Panc1 (cell line): ENCODE measurements around the gene STPG3. TPM values are rescaled to one million over a fixed set of nuclear protein-coding genes. Genes with fewer than 3 reads are reported as not detected.
A peak's percentile ranks its signal among the peaks of the same experiment; 100 is the strongest.

Source experiments
- ATAC-seq: fragments of 200-7000 bp; cut with Tn5 transposase; 2 replicates; pipeline ENCODE4 v1.9.1; 2020; ENCODE audit warnings: mild to moderate bottlenecking, moderate library complexity
- BruUV-seq: library from RNA; stranded (reverse); fragments of 400-500 nt; replicated peaks from 2 replicates; lab custom pipeline; 2021; lab: Mats Ljungman, UMichigan
- CTCF ChIA-PET: fragments of 300-600 bp; sonication (Branson Sonifier 250); formaldehyde crosslinking; loops from one replicate; lab custom pipeline; 2022; ENCODE audit warnings: antibody characterized with exemption; lab: Charles Lee
- POLR2A ChIA-PET: fragments of 300-600 bp; sonication (Branson Sonifier 250); formaldehyde crosslinking; loops from one replicate; lab custom pipeline; 2022; ENCODE audit warnings: antibody characterized with exemption; lab: Charles Lee
- DNase-seq: peaks from one replicate; pipeline ENCODE4 v3.0.0-alpha.2; 2010; ENCODE audit warnings: low read depth, low spot score
- H3K27ac ChIP-seq: 2 replicates; pipeline ENCODE4 v1.5.1; 2011; ENCODE audit warnings: mild to moderate bottlenecking, low read length, inconsistent platforms
- H3K27me3 ChIP-seq: fragments of 200-500 bp; sonication (Bioruptor generic); 2 replicates; pipeline ENCODE4 v1.6.0; 2014; ENCODE audit warnings: low read length, inconsistent platforms; ENCODE audit not compliant: control insufficient read depth, insufficient read depth
- H3K36me3 ChIP-seq: fragments of 200-500 bp; sonication (Bioruptor generic); 2 replicates; pipeline ENCODE4 v1.5.1; 2014; ENCODE audit warnings: inconsistent platforms, mild to moderate bottlenecking, low read length, moderate library complexity; ENCODE audit not compliant: control insufficient read depth, insufficient read depth
- H3K4me1 ChIP-seq: 2 replicates; pipeline ENCODE4 v1.5.1; 2011; ENCODE audit warnings: inconsistent platforms, mild to moderate bottlenecking, low read length, moderate library complexity; ENCODE audit not compliant: control insufficient read depth, insufficient read depth
- H3K4me3 ChIP-seq, 2 experiments: 2 replicates each; pipeline ENCODE4 v1.5.1; 2011 to 2012; ENCODE audit warnings: low read depth in 2 of 2, low read length in 2 of 2, mild to moderate bottlenecking in 2 of 2, inconsistent platforms in 1 of 2, moderate library complexity in 1 of 2
- H3K9me3 ChIP-seq: fragments of 200-500 bp; sonication (Bioruptor generic); 2 replicates; pipeline ENCODE4 v1.5.1; 2014; ENCODE audit warnings: low read depth, mild to moderate bottlenecking, inconsistent platforms, low read length, moderate library complexity; ENCODE audit not compliant: control insufficient read depth, insufficient read depth
- POLR2AphosphoS5 ChIP-seq: IDR thresholded peaks from 2 replicates; pipeline ENCODE4 v1.6.1; 2012; ENCODE audit warnings: mild to moderate bottlenecking, low read depth, low read length, moderate library complexity
- REST ChIP-seq, 2 experiments: IDR thresholded peaks; 2 replicates each; pipeline ENCODE4 v1.6.1; 2011 to 2012; ENCODE audit warnings: low read depth in 2 of 2, control low read depth in 1 of 2, low read length in 1 of 2, mild to moderate bottlenecking in 1 of 2, moderate library complexity in 1 of 2; ENCODE audit not compliant: insufficient read depth in 1 of 2
- SIN3A ChIP-seq: IDR thresholded peaks from 2 replicates; pipeline ENCODE4 v1.6.1; 2012; ENCODE audit warnings: low read depth, mild to moderate bottlenecking, low read length, moderate library complexity, borderline replicate concordance; ENCODE audit not compliant: insufficient read depth
- TCF7L2 ChIP-seq: IDR thresholded peaks from 2 replicates; pipeline ENCODE4 v1.6.1; 2011; ENCODE audit warnings: mild to moderate bottlenecking, low read depth, low read length, inconsistent platforms
- in situ Hi-C: cut with HindIII; loops from 2 replicates; pipeline ENCODE4 v1.10.0; 2016; ENCODE audit warnings: low sequenced_read_pairs, low pct_unique_long_range_greater_than_20kb
- intact Hi-C: fragments of 100-400 bp; cut with micrococcal nuclease; formaldehyde crosslinking; loops from one replicate; pipeline ENCODE4 v1.10.0; 2022; ENCODE audit not compliant: unreplicated experiment
- total RNA-seq: library from RNA; stranded (reverse); gene quantifications from one replicate; pipeline ENCODE4 v1.2.1, GENCODE V29; 2021; ENCODE audit not compliant: unreplicated experiment
- TF ChIP-seq, protein P1 (sequence below): fragments of 450-650 bp; IDR thresholded peaks from 2 replicates; pipeline ENCODE4 v1.5.1; 2017; ENCODE audit warnings: mild to moderate bottlenecking

STPG3 gene
- total RNA-seq, 1 experiment from 2014 or later, result 0.26 TPM

DNA sequence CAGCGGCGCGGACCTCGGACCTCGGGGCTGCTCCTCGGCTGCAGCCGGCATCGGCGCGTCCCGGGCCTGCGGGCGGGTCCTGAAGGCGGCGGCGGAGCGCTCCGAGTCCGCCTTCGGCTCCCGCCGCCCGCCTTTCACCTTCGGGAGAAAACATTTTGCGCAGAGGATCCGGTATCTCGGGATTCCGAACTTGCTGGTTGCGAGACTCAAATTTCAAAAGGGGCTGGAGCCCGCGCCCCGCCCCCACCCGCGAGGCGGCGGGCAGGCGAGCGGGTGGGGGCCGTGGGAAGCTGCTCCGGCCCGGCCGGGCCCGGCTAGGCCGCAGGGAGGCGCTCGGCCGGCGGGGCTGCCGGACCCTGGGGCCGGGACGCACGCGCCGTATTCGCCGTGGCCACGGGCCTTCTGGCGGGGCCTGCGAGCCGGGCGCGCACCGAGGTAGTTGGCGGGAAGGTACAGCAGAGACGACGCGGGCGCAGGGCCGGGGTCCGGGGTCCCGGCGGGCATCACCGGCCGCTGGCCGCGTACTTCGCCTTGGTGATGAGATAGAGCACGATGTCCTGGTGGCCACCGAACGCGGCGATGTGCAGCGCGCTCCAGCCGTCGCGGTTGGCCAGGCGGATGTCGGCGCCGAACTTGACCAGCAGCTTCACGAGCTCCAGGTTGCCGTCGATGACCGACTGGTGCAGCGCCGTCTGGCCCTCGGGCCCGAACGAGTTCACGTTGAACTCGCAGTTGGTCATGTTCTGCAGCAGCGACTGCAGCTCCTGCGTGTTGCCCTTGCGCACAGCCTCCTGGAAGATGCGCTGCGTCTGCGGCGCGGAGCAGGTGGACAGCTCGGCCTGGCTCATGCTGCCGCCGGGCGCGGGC lies 50.2 kb downstream of the STPG3 start:
- Histone ChIP-seq H3K4me1 (peaks cover 65% of the 10 kb centered on the region), H3K27ac (peak overlapping the region; percentile 25; the same call in 1 of the 2 replicates), H3K36me3 (no peaks in the 10 kb centered on the region), H3K4me3 (peak overlapping the region; percentile 54 to 74), H3K27me3 (no peaks in the 10 kb centered on the region), H3K9me3 (no peaks in the 10 kb centered on the region)
- ChIA-PET CTCF (interaction anchor here (1.2 to 2.0 kb wide), 2 partner anchors 14 to 107 kb away, joined by 4 to 7 read pairs; no protein-coding TSS in a partner anchor), POLR2A (interaction anchor here (0.7 kb wide), 1 partner anchor 266 kb away, joined by 3 read pairs; no protein-coding TSS in a partner anchor)
- DNase-seq (no peak), ATAC-seq (peak; percentile 23)
- BruUV-seq, result no TSS peak
- intact Hi-C loops, result no loop called here
- in situ Hi-C loops, result no loop called here
- TF ChIP-seq TCF7L2 (peak; percentile 44; the same call in 1 of the 2 replicates), POLR2AphosphoS5 (peak; percentile 30; the same call in 1 of the 2 replicates), REST (IDR thresholded peaks at IDR 0.05; ENCODE audit: insufficient read depth in 1 of 2, low read depth in 2 of 2, low read length in 1 of 2) (no peak), SIN3A (peak; percentile 58; the same call in 1 of the 2 replicates)
- TF ChIP-seq, protein P1, sequence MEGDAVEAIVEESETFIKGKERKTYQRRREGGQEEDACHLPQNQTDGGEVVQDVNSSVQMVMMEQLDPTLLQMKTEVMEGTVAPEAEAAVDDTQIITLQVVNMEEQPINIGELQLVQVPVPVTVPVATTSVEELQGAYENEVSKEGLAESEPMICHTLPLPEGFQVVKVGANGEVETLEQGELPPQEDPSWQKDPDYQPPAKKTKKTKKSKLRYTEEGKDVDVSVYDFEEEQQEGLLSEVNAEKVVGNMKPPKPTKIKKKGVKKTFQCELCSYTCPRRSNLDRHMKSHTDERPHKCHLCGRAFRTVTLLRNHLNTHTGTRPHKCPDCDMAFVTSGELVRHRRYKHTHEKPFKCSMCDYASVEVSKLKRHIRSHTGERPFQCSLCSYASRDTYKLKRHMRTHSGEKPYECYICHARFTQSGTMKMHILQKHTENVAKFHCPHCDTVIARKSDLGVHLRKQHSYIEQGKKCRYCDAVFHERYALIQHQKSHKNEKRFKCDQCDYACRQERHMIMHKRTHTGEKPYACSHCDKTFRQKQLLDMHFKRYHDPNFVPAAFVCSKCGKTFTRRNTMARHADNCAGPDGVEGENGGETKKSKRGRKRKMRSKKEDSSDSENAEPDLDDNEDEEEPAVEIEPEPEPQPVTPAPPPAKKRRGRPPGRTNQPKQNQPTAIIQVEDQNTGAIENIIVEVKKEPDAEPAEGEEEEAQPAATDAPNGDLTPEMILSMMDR, result peak; percentile 81

DNA sequence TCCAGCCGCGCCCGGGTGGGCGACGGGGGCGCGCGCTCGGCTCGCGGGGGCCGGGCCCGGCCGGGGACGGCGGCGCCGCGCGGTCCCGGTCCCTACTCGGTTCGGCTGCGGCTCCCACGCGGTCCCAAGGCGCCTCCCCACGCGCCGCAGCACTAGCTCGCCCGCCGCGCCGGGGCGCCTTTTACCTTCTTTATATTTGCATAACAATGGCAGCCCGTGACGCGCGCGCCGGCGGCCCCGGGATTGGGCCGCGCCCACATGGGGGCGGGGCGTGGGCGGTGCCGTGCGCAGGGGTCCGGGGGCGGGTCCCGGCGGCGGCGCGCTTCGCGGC lies 51.0 kb downstream of the STPG3 start, which contains the start of gene NRARP:
NRARP (minus strand) TSS at position 154 of the 331 bp plus-strand sequence. CDS start 343 bp downstream, outside the sequence.
- ATAC-seq (peak; percentile 60), DNase-seq (no peak)
- ChIA-PET CTCF (interaction anchor here (0.5 to 2.0 kb wide), 5 partner anchors 14 to 121 kb away, joined by 3 to 7 read pairs (median 4); partner anchors contain the start of genes EXD3 and NOXA1), POLR2A (no interaction called here)
- Histone ChIP-seq H3K4me3 (peak within 1 kb of the TSS; percentile 54 to 74), H3K27ac (peak within 1 kb of the TSS; percentile 78), H3K27me3 (no peaks in the 10 kb centered on the region), H3K4me1 (peaks cover 65% of the 10 kb centered on the region), H3K36me3 (no peaks in the 10 kb centered on the region), H3K9me3 (no peaks in the 10 kb centered on the region)
- in situ Hi-C loops (no loop called here), intact Hi-C loops (no loop called here)
- BruUV-seq, result no TSS peak
- TF ChIP-seq POLR2AphosphoS5 (peak; percentile 90), TCF7L2 (no peak)
